Adipocyte (in vitro differentiated cells): Measurements from ENCODE around the gene PSMA2.
A peak's percentile ranks its signal among the peaks of the same experiment; 100 is the strongest.

Experiments
- DNase-seq: peaks from one replicate; pipeline ENCODE4 v3.0.0-alpha.2; 2015; ENCODE audit warnings: low read depth
- H3K27me3 ChIP-seq: replicated peaks from 2 replicates; pipeline ENCODE4 v1.7.0; 2013; ENCODE audit warnings: mild to moderate bottlenecking, low read length, moderate library complexity; ENCODE audit not compliant: control insufficient read depth, insufficient read depth
- H3K36me3 ChIP-seq: 2 replicates; pipeline ENCODE4 v1.7.0; 2013; ENCODE audit warnings: low read length, mild to moderate bottlenecking, moderate library complexity; ENCODE audit not compliant: control insufficient read depth, insufficient read depth, severe bottlenecking
- H3K4me1 ChIP-seq: 2 replicates; pipeline ENCODE4 v1.7.0; 2013; ENCODE audit warnings: mild to moderate bottlenecking, low read length, moderate library complexity; ENCODE audit not compliant: control insufficient read depth, insufficient read depth
- H3K4me3 ChIP-seq: 2 replicates; pipeline ENCODE4 v1.7.0; 2013; ENCODE audit warnings: mild to moderate bottlenecking, low read length, moderate library complexity
- H3K9ac ChIP-seq: 2 replicates; pipeline ENCODE4 v1.7.0; 2013; ENCODE audit warnings: mild to moderate bottlenecking, low read length, moderate library complexity
- H3K9me3 ChIP-seq: 2 replicates; pipeline ENCODE4 v1.7.0; 2013; ENCODE audit warnings: mild to moderate bottlenecking, low read length, moderate library complexity; ENCODE audit not compliant: control insufficient read depth

The PSMA2 gene

GRCh38 chr7:42961170-42961569 is 29.2 kb upstream of the PSMA2 start:
- Histone ChIP-seq H3K4me1 (peaks cover 22% of the 10 kb centered on the region), H3K27me3 (no peaks in the 10 kb centered on the region), H3K36me3 (no peaks in the 10 kb centered on the region), H3K9ac (no peak overlapping the region), H3K4me3 (no peak overlapping the region), H3K9me3 (peaks cover 21% of the 10 kb centered on the region)
- no peak for DNase-seq

- Histone ChIP-seq H3K9ac (no peak overlapping the region), H3K9me3 (peaks cover 23% of the 10 kb centered on the region), H3K36me3 (no peaks in the 10 kb centered on the region), H3K27me3 (no peaks in the 10 kb centered on the region), H3K4me3 (no peak overlapping the region), H3K4me1 (peaks cover 21% of the 10 kb centered on the region)
- DNase-seq = no peak
These were observed 28.8 kb upstream of the PSMA2 start for GRCh38 chr7:42960762-42961161.

- DNase-seq = no peak
- Histone ChIP-seq H3K9ac (no peak overlapping the region), H3K27me3 (no peaks in the 10 kb centered on the region), H3K4me1 (peaks cover 9% of the 10 kb centered on the region), H3K36me3 (no peaks in the 10 kb centered on the region), H3K9me3 (peaks cover 23% of the 10 kb centered on the region), H3K4me3 (no peak overlapping the region)
These were observed 27.6 kb upstream of the PSMA2 start for GRCh38 chr7:42959549-42959948.

GRCh38 chr7:42956062-42956461 is 24.1 kb upstream of the PSMA2 start:
- no peaks in the 10 kb centered on the region for H3K4me1 ChIP-seq
- no peak overlapping the region for H3K4me3 ChIP-seq
- DNase-seq = no peak
- H3K9ac ChIP-seq = no peak overlapping the region
- H3K9me3 ChIP-seq = peaks cover 23% of the 10 kb centered on the region
- H3K36me3 ChIP-seq = no peaks in the 10 kb centered on the region
- no peaks in the 10 kb centered on the region for H3K27me3 ChIP-seq

- no peaks in the 10 kb centered on the region for H3K4me1 ChIP-seq
- no peaks in the 10 kb centered on the region for H3K36me3 ChIP-seq
- H3K9ac ChIP-seq = no peak overlapping the region
- no peak overlapping the region for H3K4me3 ChIP-seq
- no peaks in the 10 kb centered on the region for H3K27me3 ChIP-seq
- H3K9me3 ChIP-seq = peaks cover 13% of the 10 kb centered on the region
- DNase-seq = no peak
These were observed 22.0 kb upstream of the PSMA2 start for GRCh38 chr7:42953994-42954393.

GRCh38 chr7:42952328-42952727 is 20.4 kb upstream of the PSMA2 start:
- Histone ChIP-seq H3K4me1 (no peaks in the 10 kb centered on the region), H3K4me3 (no peak overlapping the region), H3K36me3 (no peaks in the 10 kb centered on the region), H3K9ac (no peak overlapping the region), H3K9me3 (peaks cover 11% of the 10 kb centered on the region), H3K27me3 (no peaks in the 10 kb centered on the region)
- DNase-seq = no peak

GRCh38 chr7:42950417-42950816 is 18.4 kb upstream of the PSMA2 start:
- H3K4me1 ChIP-seq = peaks cover 3% of the 10 kb centered on the region
- H3K9ac ChIP-seq = no peak overlapping the region
- DNase-seq = no peak
- H3K36me3 ChIP-seq = no peaks in the 10 kb centered on the region
- no peak overlapping the region for H3K4me3 ChIP-seq
- H3K9me3 ChIP-seq = no peaks in the 10 kb centered on the region
- H3K27me3 ChIP-seq = no peaks in the 10 kb centered on the region

- Histone ChIP-seq H3K36me3 (no peaks in the 10 kb centered on the region), H3K9ac (no peak overlapping the region), H3K4me3 (no peak overlapping the region), H3K9me3 (no peaks in the 10 kb centered on the region), H3K4me1 (peaks cover 3% of the 10 kb centered on the region), H3K27me3 (no peaks in the 10 kb centered on the region)
- DNase-seq = no peak
These were observed 15.5 kb upstream of the PSMA2 start for GRCh38 chr7:42947521-42947920.

- Histone ChIP-seq H3K27me3 (no peaks in the 10 kb centered on the region), H3K9me3 (no peaks in the 10 kb centered on the region), H3K9ac (no peak overlapping the region), H3K4me3 (no peak overlapping the region), H3K36me3 (no peaks in the 10 kb centered on the region), H3K4me1 (peaks cover 3% of the 10 kb centered on the region)
- DNase-seq = no peak
These were observed 14.6 kb upstream of the PSMA2 start for GRCh38 chr7:42946627-42946950.

- Histone ChIP-seq H3K27me3 (no peaks in the 10 kb centered on the region), H3K36me3 (no peaks in the 10 kb centered on the region), H3K9ac (peak overlapping the region; percentile 1), H3K9me3 (no peaks in the 10 kb centered on the region), H3K4me1 (peaks cover 6% of the 10 kb centered on the region), H3K4me3 (no peak overlapping the region)
- DNase-seq = peak; percentile 17
These were observed 14.1 kb upstream of the PSMA2 start for GRCh38 chr7:42945821-42946626.

GRCh38 chr7:42940985-42941847 is 9.2 kb upstream of the PSMA2 start:
- Histone ChIP-seq H3K4me3 (no peak overlapping the region), H3K36me3 (peaks cover 40% of the 10 kb centered on the region), H3K9ac (no peak overlapping the region), H3K4me1 (peaks cover 4% of the 10 kb centered on the region), H3K9me3 (no peaks in the 10 kb centered on the region), H3K27me3 (no peaks in the 10 kb centered on the region)
- DNase-seq = peak; percentile 90
